Stimulated activated CD8-positive, alpha-beta memory T cell treated with anti-CD3 and anti-CD28 coated beads, Interleukin-4, amount 100 ng/mL, for 24 hours (primary cell): ENCODE measurements around the gene RAC2.

ENCODE experiments used
- DNase-seq: peaks from one replicate; pipeline ENCODE4 v3.0.0-alpha.2; 2020; ENCODE audit warnings: low read depth

Gene RAC2

GRCh38 chr22:37187891-37188761 lies 55.9 kb downstream of the RAC2 start, which contains the start of gene C1QTNF6:
C1QTNF6 (minus strand) TSS chr22:37188247; CDS start chr22:37188213, 34 bp downstream.
- no peak for DNase-seq

- no peak for DNase-seq
These were observed 56.5 kb downstream of the RAC2 start for GRCh38 chr22:37187552-37187890.

- DNase-seq, result no peak
These were observed 57.0 kb downstream of the RAC2 start for GRCh38 chr22:37186997-37187522.

- no peak for DNase-seq
These were observed 57.7 kb downstream of the RAC2 start for GRCh38 chr22:37186228-37186996.

- DNase-seq, result no peak
These were observed 58.3 kb downstream of the RAC2 start for GRCh38 chr22:37185646-37186227.

- DNase-seq, result no peak
These were observed 59.1 kb downstream of the RAC2 start for GRCh38 chr22:37184816-37185541.

GRCh38 chr22:37184380-37184755 lies 59.7 kb downstream of the RAC2 start:
- DNase-seq, result no peak

- no peak for DNase-seq
These were observed 60.4 kb downstream of the RAC2 start for GRCh38 chr22:37183432-37184379.

GRCh38 chr22:37182949-37183245 lies 61.2 kb downstream of the RAC2 start:
- DNase-seq, result no peak

- no peak for DNase-seq
These were observed 61.7 kb downstream of the RAC2 start for GRCh38 chr22:37182101-37182948.

GRCh38 chr22:37181681-37182080 lies 62.4 kb downstream of the RAC2 start:
- DNase-seq, result no peak

- DNase-seq, result no peak
These were observed 63.4 kb downstream of the RAC2 start for GRCh38 chr22:37180531-37181231.

- DNase-seq, result no peak
These were observed 64.2 kb downstream of the RAC2 start for GRCh38 chr22:37179622-37180420.

- no peak for DNase-seq
These were observed 65.0 kb downstream of the RAC2 start for GRCh38 chr22:37179126-37179470.

- DNase-seq, result no peak
These were observed 65.5 kb downstream of the RAC2 start for GRCh38 chr22:37178350-37179125.

GRCh38 chr22:37177755-37178154 lies 66.3 kb downstream of the RAC2 start:
- no peak for DNase-seq

GRCh38 chr22:37177221-37177620 lies 66.8 kb downstream of the RAC2 start:
- no peak for DNase-seq
